ENCODE measurements around the gene CELSR1.

DNA sequence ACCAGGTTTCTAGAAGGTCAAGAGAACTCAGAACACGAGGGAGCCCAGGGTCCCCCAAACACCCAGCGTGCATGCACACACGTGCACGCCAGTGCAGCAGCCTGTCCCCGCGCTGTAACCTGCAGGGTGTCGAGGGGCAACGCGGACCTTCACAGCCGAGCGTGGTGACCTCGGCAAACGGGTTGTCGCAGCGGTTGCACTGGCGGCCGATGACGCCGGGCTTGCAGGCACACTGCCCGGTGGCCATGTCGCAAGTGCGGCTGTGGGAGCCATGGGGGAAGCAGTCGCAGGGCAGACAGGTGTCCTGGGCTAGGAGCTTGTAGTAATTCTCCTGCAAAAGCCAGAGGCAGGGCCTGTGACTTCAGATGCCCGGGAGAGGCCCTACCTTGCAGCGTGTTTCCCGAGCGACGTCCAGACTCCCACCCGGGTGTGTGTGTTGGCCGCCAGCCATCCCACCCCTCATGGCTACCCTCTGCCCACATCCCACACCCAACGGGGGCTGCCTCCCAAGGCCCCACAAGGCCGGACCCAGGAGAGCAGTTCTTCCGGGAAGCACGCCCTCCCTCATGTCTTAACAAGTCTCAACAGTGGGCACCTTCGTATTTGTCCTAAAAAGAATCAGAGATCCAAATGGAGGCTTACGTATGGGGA is 145.8 kb downstream of the CELSR1 start:
- TF ChIP-seq, protein P1, sequence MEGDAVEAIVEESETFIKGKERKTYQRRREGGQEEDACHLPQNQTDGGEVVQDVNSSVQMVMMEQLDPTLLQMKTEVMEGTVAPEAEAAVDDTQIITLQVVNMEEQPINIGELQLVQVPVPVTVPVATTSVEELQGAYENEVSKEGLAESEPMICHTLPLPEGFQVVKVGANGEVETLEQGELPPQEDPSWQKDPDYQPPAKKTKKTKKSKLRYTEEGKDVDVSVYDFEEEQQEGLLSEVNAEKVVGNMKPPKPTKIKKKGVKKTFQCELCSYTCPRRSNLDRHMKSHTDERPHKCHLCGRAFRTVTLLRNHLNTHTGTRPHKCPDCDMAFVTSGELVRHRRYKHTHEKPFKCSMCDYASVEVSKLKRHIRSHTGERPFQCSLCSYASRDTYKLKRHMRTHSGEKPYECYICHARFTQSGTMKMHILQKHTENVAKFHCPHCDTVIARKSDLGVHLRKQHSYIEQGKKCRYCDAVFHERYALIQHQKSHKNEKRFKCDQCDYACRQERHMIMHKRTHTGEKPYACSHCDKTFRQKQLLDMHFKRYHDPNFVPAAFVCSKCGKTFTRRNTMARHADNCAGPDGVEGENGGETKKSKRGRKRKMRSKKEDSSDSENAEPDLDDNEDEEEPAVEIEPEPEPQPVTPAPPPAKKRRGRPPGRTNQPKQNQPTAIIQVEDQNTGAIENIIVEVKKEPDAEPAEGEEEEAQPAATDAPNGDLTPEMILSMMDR (IDR thresholded peaks at IDR 0.05; ENCODE audit: insufficient read depth, low read length), result no peak
- TF ChIP-seq POLR2AphosphoS5 (IDR thresholded peaks at IDR 0.05; ENCODE audit: low read depth), result no peak
- no peak for TF ChIP-seq GABPA (IDR thresholded peaks at IDR 0.05; ENCODE audit: low read depth)
- TF ChIP-seq, protein P2, sequence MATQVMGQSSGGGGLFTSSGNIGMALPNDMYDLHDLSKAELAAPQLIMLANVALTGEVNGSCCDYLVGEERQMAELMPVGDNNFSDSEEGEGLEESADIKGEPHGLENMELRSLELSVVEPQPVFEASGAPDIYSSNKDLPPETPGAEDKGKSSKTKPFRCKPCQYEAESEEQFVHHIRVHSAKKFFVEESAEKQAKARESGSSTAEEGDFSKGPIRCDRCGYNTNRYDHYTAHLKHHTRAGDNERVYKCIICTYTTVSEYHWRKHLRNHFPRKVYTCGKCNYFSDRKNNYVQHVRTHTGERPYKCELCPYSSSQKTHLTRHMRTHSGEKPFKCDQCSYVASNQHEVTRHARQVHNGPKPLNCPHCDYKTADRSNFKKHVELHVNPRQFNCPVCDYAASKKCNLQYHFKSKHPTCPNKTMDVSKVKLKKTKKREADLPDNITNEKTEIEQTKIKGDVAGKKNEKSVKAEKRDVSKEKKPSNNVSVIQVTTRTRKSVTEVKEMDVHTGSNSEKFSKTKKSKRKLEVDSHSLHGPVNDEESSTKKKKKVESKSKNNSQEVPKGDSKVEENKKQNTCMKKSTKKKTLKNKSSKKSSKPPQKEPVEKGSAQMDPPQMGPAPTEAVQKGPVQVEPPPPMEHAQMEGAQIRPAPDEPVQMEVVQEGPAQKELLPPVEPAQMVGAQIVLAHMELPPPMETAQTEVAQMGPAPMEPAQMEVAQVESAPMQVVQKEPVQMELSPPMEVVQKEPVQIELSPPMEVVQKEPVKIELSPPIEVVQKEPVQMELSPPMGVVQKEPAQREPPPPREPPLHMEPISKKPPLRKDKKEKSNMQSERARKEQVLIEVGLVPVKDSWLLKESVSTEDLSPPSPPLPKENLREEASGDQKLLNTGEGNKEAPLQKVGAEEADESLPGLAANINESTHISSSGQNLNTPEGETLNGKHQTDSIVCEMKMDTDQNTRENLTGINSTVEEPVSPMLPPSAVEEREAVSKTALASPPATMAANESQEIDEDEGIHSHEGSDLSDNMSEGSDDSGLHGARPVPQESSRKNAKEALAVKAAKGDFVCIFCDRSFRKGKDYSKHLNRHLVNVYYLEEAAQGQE (IDR thresholded peaks at IDR 0.05; ENCODE audit: insufficient replicate concordance, low read depth), result no peak
